GM18868 (cell line): ENCODE results near the gene AGAP1.
"Not testable (repeated sequence)": the region's sequence is repeated elsewhere in the genome, so short reads cannot be mapped to it uniquely, and the experiment has no call there.

Source experiments
- ATAC-seq: cut with Tn5 transposase; IDR thresholded peaks from one replicate; pipeline ENCODE4 v1.9.1; 2021; ENCODE audit warnings: mild to moderate bottlenecking, moderate library complexity; ENCODE audit not compliant: unreplicated experiment

The AGAP1 gene

DNA sequence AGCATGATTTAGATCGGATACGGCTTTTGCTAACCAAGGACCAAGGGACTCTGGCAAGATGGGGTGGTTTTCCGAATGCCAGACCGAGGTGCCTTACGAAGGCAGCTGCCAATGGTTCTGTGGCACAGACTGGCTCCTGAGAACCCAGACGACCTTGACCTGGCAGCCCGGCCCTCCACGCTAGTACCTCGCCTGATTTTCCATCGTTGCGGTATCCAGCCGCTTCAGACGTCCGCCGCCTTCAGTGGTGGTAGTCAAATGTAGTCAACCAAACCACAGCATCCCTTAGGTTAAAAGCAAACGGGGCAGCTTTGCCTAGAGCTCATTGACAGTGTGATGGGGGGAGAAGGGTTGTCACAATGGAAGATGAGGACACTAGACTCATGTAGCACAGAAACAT, 631.7 kb downstream of the AGAP1 start:
- ATAC-seq: no peak

DNA sequence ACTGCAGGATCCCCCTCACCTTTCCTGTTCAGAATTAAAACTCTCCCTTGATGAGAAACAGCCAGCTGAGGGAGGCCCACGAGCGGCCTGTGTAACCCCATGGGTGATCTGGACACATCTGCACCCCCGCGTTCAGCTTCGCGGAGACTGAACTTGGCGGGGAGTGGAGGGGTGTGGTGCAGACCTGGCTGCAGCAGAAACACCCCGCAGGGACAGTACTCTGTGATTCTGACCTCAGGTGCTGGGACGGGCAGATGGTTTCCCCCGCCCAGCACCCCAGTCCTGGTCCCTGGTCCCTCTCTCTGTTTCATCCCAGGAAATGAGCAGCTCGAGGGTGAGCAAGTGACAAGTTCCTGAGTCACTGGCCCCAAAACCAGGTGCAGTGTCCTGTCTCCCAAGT, 633.2 kb downstream of the AGAP1 start:
- no peak for ATAC-seq

- no peak for ATAC-seq
These were observed 634.5 kb downstream of the AGAP1 start for GRCh38 chr2:236128321-236128720.

DNA sequence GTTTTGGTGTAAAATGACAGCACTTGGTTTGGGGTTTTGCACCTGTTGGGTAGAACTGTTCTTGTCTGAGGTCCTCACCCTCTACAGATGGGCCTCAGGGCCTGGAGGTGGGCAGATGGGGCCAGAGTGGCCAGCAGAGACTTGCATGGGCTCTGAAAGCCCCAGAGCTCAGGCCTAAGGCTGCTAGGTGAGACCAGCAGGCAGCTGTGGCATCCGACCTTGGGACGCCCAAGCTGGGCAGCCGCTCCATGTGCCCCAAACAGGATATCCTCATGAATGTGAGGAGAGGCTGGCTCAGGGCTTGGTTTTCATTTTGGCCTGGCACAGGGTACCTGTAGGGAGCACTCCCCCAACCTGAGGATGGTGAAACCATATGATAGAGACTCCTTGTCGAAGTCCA, 636.1 kb downstream of the AGAP1 start:
- ATAC-seq: no peak

DNA sequence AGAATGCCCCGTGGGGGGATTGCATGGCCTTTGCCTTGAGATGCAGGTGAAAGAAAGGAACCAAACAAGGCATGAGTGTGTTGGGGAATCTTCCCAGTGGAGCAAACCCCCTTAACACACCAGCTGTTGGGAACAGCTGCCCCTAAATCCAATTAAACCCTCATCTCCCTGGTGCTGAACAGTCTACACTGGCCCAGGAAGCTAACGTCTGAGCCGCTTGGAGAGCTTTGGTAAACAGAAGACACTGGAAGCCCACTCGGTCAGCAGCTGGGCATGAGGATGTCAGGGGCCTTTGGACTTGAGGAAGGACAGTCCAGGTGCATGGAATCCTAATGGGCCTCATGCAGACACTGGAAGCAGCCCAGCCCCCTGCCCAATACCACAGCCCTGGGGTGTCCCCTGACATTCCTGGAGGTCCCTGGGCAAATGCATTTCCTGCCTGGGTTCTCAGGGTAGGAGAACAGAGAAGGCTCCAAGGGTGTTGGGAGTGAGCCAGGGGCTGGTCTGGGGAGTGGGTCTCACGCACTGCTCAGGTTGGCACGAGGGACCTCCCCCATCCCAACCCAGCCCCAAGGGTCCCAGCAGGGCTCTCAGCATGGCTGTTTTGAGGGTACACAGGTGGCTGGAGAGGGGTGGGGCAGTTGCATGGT, 636.6 kb downstream of the AGAP1 start:
- ATAC-seq: no peak

DNA sequence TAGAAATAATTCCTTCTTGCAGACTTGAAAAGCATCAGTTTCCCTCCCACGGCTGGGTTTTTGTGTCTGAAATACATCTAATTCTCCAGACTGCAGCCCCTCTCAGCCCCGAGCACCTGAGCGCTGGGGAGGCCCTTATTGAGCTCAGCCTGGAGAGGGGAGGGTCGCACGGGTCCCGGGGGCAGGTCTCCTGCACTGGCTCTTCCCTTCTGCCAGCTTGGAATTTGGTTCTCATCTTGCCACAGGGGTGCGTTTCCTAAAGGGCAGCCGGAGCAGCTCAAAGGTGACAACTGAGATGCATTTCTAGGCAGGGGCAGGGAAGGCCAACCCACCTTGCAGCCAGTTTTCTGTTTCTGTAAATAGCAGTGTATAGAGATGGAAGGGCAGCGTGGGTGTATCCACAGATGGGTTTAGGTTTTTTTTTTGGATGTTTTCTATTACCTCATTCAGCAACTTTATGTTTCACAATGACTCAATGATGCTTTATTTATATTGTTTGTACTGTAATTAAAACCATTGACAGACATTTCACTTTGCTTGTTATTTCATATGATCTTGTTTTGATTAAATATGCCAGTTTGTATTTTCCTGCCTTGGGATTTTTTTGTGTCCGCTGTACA, 637.3 kb downstream of the AGAP1 start:
- ATAC-seq: no peak

DNA sequence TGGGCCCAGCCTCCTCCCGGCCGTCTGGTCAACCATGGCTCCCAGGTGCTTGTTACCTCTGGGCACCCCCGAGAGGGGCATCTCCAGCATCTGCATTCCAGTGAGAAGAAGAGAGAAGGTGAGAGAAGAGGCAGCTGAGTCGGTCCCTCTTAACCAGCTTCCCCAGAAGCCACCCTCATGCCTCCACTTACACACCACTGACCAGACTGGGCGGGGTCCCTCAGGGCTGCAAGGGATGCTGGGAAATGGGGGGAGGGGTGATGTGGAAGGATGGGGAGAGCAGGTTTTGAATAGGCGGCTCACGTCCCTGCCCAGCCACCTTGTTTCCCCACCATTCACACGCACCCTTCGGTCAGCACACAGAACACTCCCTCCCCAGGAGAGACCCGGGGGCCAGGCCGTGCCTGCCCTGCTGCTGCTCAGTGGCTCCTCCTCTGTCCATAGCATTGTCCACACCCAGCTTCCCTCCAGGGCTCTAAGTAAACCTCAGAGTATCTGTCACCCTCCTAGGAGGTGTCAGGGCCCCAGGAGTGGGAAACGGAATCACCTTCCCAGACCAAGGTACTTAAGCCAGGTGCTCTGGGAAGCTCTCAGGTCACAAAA, 639.7 kb downstream of the AGAP1 start:
- ATAC-seq: no peak

DNA sequence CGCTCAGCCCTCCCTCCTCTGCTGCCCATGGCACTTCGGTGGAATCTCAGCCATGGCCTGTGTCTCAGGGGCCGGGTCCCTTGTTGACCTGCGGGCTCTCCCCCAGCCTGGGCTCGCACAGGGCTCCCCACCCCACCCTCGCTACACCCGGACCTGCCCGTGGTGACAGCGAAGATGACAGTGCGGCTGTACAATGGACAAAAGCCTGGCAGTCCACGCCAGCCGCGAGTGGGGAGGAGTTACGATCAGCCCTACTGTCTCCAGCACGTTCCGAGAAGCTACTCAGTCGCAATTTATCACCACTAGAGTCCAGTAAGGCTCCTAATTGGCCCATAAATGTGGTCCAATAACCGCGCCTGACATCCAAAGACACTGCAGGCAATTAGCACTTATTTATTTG, 642.7 kb downstream of the AGAP1 start:
- no peak for ATAC-seq

DNA sequence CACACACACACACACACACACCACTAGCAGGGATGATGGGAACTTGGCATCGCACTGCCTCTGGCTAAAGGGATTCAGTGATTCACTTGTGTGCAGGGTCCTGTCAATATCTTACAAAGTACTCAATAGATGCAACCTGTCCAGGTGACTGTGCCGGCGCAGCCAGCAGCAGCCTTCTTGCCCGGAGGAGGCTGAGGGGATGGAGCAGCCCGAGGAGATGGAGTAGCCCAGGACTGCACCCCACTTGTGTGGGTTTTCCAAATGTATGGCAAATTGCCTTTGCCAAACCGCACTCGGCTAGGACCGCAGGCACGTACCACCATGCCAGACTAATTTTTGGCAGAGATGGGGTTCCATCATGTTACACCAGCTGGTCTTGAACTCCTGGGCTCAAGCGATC, 643.2 kb downstream of the AGAP1 start:
- ATAC-seq: no peak

DNA sequence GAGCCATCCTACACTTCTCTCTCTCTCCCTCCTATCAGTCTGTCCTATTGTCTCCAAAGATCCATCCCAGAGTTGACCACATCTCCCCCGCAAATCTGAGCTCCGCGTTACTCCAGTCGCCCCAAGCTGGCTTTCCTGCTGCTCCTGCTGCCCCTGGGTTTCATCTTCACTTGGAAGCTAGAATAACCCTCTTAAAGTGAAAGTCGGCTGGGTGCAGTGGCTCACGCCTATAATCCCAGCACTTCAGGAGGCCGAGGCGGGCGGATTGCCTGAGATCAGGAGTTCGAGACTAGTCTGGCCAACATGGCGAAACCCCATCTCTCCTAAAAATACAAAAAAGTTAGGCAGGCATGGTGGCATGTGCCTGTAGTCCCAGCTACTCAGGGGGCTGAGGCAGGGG, 647.8 kb downstream of the AGAP1 start:
- not testable (repeated sequence) for ATAC-seq

- ATAC-seq: no peak
These were observed 650.0 kb downstream of the AGAP1 start for GRCh38 chr2:236143811-236144210.

DNA sequence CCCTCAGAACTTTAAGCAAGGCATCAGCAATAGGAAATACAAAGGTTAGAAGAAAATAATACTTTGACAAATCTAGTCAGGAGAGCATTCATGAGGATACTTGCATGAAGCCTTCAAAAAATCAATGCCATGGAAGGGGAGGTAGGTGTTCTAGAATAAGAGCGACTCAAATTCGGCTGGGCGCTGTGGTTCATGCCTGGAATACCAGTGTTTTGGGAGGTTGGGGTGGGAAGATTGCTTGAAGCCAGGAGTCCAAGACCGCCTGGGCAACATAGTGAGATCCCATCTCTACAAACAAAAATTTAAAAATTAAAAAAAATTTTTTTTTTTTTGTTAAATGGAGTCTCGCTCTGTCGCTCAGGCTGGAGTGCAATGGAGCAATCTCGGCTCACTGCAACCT, 652.6 kb downstream of the AGAP1 start:
- ATAC-seq: no peak

DNA sequence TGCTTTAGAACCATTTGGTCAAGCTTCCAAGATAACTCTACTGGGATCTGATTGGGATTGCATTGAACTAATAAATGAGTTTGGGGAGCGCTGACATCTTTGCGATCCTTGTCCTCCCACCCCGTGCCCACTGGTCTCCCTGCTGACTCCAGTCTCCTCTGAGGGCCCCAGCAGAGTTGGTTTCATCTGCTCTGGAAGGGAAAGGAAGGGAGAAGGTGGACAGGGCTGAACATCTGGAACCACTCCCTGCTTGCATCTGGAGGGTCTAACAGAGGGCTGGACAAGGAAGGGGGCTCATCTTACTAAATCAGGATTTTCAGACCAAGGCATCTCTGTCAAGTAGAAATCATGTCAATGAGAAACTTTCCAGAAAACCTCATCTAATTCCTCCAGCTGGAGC, 661.6 kb downstream of the AGAP1 start:
- ATAC-seq: no peak

GRCh38 chr2:236156095-236156859, 662.4 kb downstream of the AGAP1 start:
- ATAC-seq: no peak

DNA sequence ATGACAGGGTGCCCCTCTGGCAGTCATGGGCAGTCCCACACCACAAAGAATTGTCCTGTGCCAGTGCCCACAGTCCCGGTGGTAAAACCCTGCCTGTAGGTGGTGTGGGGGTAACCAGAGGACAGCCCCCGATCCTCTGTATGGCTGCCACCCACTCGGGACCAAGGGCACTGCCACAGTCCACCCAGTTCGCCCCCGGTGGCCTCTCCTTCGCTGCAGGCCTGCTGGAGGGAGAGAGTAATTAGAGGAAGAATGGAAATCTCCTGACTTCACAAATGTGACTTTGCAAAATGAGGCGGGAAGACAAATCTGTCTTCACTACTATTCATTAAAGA, 663.0 kb downstream of the AGAP1 start:
- ATAC-seq: no peak

GRCh38 chr2:236157366-236157765, 663.5 kb downstream of the AGAP1 start:
- ATAC-seq: no peak

DNA sequence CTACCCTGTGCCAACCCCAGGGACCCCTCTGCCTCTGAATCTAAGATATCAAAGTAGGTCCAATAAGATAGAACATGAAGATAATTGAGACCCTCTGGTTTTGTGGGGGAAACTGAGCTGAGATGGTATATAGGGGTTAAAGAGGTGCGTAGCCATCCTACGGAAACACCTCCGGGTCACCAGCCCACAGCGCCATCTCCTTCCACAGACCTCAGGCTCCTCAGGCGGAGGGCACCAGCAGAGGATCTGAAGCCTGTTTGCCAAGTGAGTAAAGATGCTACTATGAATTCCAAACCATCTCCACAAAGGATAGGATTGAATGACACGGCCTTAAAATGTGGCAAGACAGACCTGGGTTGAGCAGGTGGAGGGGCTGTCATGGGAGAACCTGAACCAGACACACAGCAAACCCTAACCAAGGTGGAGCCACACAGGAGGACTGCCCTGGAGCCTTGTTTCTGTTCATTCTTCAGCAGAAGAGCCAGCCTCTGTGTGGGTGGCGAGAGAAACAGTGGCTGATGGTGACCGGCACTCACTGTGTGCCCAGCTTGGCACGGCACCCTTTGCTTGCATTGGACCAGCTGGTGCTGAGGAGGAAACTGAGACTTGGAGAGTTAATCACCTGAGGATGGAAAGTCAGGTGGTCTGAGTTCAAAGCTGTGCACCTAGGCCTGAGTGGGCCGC, 664.1 kb downstream of the AGAP1 start:
- ATAC-seq: no peak

DNA sequence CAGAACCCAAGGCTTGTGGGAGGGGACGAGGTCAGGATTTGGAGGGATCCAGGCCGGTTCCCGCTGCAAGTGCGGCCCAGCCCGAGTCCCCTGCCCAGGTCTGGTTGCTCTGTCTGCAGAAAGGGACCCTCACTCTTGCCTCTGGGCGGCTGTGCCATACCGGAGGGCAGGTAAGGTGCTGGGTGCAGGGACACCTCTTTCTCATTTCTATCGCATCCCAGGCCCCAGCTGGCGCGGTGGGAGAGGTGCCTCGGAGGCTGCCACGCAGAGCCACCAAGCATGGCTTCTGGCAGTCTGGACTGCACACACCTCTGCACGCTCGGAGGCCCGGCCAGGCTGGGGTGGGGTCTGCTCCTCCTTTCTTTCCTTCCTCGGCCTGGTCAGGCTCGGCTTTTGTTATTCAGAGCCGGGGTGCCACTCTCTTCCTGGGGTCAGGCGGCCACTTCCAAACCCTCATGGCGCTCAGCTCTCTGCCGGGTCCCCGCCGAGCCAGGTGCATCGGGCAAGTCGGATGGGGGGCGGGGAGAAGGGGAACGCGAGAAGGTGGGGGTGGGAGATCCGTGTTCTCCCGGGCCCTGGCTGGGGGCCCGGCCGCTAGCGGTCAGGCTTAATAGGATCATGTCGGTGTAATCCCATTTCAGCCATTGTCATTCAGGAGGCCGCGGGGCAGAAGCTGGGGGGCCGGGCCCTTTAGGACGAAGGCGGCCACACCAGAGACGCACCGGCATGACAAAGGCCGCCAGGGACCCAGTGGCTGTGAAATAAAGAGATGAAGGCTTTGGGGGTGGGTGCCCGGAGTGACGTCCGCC, 665.3 kb downstream of the AGAP1 start:
- ATAC-seq: no peak

GRCh38 chr2:236159778-236160170, 665.9 kb downstream of the AGAP1 start:
- ATAC-seq: no peak

- no peak for ATAC-seq
These were observed 666.7 kb downstream of the AGAP1 start for GRCh38 chr2:236160366-236161081.
